A549 (cell line): Measurements from ENCODE around the gene RPL13. TPM values are rescaled to one million over a fixed set of nuclear protein-coding genes. Genes with fewer than 3 reads are reported as not detected.

Experiments used
- ATAC-seq, 2 experiments: fragments of 200-7000 bp in 1 of 2; fragments of >200 bp in 1 of 2; cut with Nextera tagmentation in 1 of 2; cut with Tn5 transposase in 1 of 2; 3 replicates each; pipeline versions ENCODE4 v1.8.0 to v1.9.1; 2018 to 2020; ENCODE audit warnings: mild to moderate bottlenecking in 1 of 2, moderate library complexity in 1 of 2
- CTCF ChIA-PET: fragments of 300-600 bp; sonication (Branson Sonifier 250); formaldehyde crosslinking; extraction: SDS; loops from one replicate; lab custom pipeline; 2021; ENCODE audit warnings: antibody characterized with exemption, inconsistent platforms; lab: Yijun Ruan, JAX
- POLR2A ChIA-PET: fragments of 350-600 bp; formaldehyde crosslinking; extraction: SDS; loops from one replicate; lab custom pipeline; 2021; ENCODE audit warnings: antibody characterized with exemption, inconsistent platforms; lab: Yijun Ruan, JAX
- DNase-seq, 2 experiments: peaks; one replicate each; pipeline versions ENCODE4 v3.0.0 to v3.0.0-alpha.2; 2011 to 2016; ENCODE audit warnings: low read depth in 1 of 2, low spot score in 1 of 2
- FAIRE-seq: peaks from 2 replicates; lab custom pipeline; 2011; peaks lifted over from hg19 to GRCh38; lab: Jason Lieb, UNC
- H3K27ac ChIP-seq, 2 experiments: fragments of >200 bp; sonication (Bioruptor Twin); formaldehyde crosslinking; 3 replicates each; pipeline ENCODE4 v1.5.1; 2016 to 2017
- H3K4me1 ChIP-seq: fragments of >200 bp; sonication (Bioruptor Twin); formaldehyde crosslinking; 3 replicates; pipeline ENCODE4 v1.6.1; 2016
- H3K4me2 ChIP-seq: fragments of >200 bp; sonication (Bioruptor Twin); formaldehyde crosslinking; 3 replicates; pipeline ENCODE4 v1.6.1; 2016
- H3K4me3 ChIP-seq: fragments of >200 bp; sonication (Bioruptor Twin); formaldehyde crosslinking; 3 replicates; pipeline ENCODE4 v1.5.1; 2016
- H3K9me3 ChIP-seq: fragments of >200 bp; sonication (Bioruptor Twin); formaldehyde crosslinking; 3 replicates; pipeline ENCODE4 v1.6.1; 2016
- BHLHE40 ChIP-seq: IDR thresholded peaks from 2 replicates; pipeline ENCODE4 v1.6.1; 2012; ENCODE audit warnings: low read depth, low read length, inconsistent platforms
- CBX8 ChIP-seq: fragments of 200-600 bp; sonication (generic); IDR thresholded peaks from 2 replicates; pipeline ENCODE4 v1.6.1; 2016
- CEBPB ChIP-seq, 2 experiments: fragments of >200 bp in 1 of 2; sonication (Bioruptor Twin) in 1 of 2; formaldehyde crosslinking in 1 of 2; IDR thresholded peaks; 2 replicates each; pipeline ENCODE4 v1.6.1; 2012 to 2016
- EHF ChIP-seq: fragments of 250-450 bp; sonication (Bioruptor Pico); IDR thresholded peaks from 2 replicates; pipeline ENCODE4 v1.5.0; 2020; ENCODE audit warnings: mild to moderate bottlenecking
- EHMT2 ChIP-seq: fragments of 200-600 bp; sonication (generic); IDR thresholded peaks from 2 replicates; pipeline ENCODE4 v1.6.1; 2016; ENCODE audit warnings: antibody characterized with exemption, low read depth, mild to moderate bottlenecking, moderate library complexity
- FOSL2 ChIP-seq, 2 experiments: fragments of 450-650 bp in 1 of 2; fragments of >200 bp in 1 of 2; sonication (Bioruptor Twin) in 1 of 2; formaldehyde crosslinking; IDR thresholded peaks; 2 replicates each; pipeline versions ENCODE4 v1.5.0 to v1.6.1; 2016 to 2020; ENCODE audit warnings: mild to moderate bottlenecking in 1 of 2, moderate library complexity in 1 of 2
- GATA3 ChIP-seq: IDR thresholded peaks from 2 replicates; pipeline ENCODE4 v1.6.1; 2012; ENCODE audit warnings: borderline replicate concordance
- HEYL ChIP-seq: fragments of 250-450 bp; sonication (Bioruptor Pico); IDR thresholded peaks from 2 replicates; pipeline ENCODE4 v1.8.0; 2021; ENCODE audit warnings: mild to moderate bottlenecking, moderate library complexity
- HOXA7 ChIP-seq: fragments of 250-450 bp; sonication (Bioruptor Pico); IDR thresholded peaks from 2 replicates; pipeline ENCODE4 v1.5.0; 2020; ENCODE audit warnings: mild to moderate bottlenecking, moderate library complexity
- JUNB ChIP-seq: fragments of >200 bp; sonication (Bioruptor Twin); formaldehyde crosslinking; IDR thresholded peaks from 2 replicates; pipeline ENCODE4 v1.6.1; 2016
- KDM1A ChIP-seq: fragments of 200-600 bp; sonication (generic); IDR thresholded peaks from 2 replicates; pipeline ENCODE4 v1.6.1; 2016; ENCODE audit warnings: low read depth, mild to moderate bottlenecking
- MAFK ChIP-seq: fragments of 450-650 bp; IDR thresholded peaks from 2 replicates; pipeline ENCODE4 v1.6.1; 2014; ENCODE audit not compliant: partially characterized antibody
- MAZ ChIP-seq: fragments of 150-350 bp; IDR thresholded peaks from 2 replicates; pipeline ENCODE4 v1.6.1; 2014; ENCODE audit warnings: antibody characterized with exemption, low read depth, low read length, borderline replicate concordance
- NFE2L2 ChIP-seq: fragments of 150-350 bp; conservative IDR thresholded peaks from 2 replicates; pipeline ENCODE4 v1.6.1; 2014; ENCODE audit warnings: low read length
- NPAS2 ChIP-seq: fragments of 250-450 bp; sonication (Bioruptor Pico); IDR thresholded peaks from 2 replicates; pipeline ENCODE4 v1.8.0; 2022; ENCODE audit warnings: mild to moderate bottlenecking, moderate library complexity, borderline replicate concordance
- POLR2A ChIP-seq: IDR thresholded peaks from 2 replicates; pipeline ENCODE4 v1.6.1; 2012; ENCODE audit warnings: mild to moderate bottlenecking, low read length
- POLR2AphosphoS2 ChIP-seq: conservative IDR thresholded peaks from 2 replicates; pipeline ENCODE4 v1.6.1; 2012; ENCODE audit warnings: low read length, improper control_type of control experiment, inconsistent platforms
- RAD21 ChIP-seq, 2 experiments: fragments of >200 bp in 1 of 2; sonication (Bioruptor Twin) in 1 of 2; formaldehyde crosslinking in 1 of 2; IDR thresholded peaks in 1 of 2; conservative IDR thresholded peaks in 1 of 2; 2 replicates in 1 of 2; 3 replicates in 1 of 2; pipeline ENCODE4 v1.6.1; 2012 to 2018; ENCODE audit warnings: inconsistent platforms in 1 of 2
- RARB ChIP-seq: fragments of 250-450 bp; sonication (Bioruptor Pico); IDR thresholded peaks from 2 replicates; pipeline ENCODE4 v1.8.0; 2021; ENCODE audit warnings: mild to moderate bottlenecking, moderate library complexity
- RNF2 ChIP-seq: fragments of 200-600 bp; sonication (generic); IDR thresholded peaks from 2 replicates; pipeline ENCODE4 v1.6.1; 2016; ENCODE audit warnings: low read depth, mild to moderate bottlenecking, antibody characterized with exemption, moderate library complexity, borderline replicate concordance
- SREBF2 ChIP-seq: fragments of 450-650 bp; IDR thresholded peaks from 2 replicates; pipeline ENCODE4 v1.6.1; 2014; ENCODE audit warnings: mild to moderate bottlenecking, moderate library complexity
- TFCP2L1 ChIP-seq: fragments of 250-450 bp; sonication (Bioruptor Pico); IDR thresholded peaks from 2 replicates; pipeline ENCODE4 v1.5.0; 2021; ENCODE audit warnings: mild to moderate bottlenecking
- ZC3H11A ChIP-seq: fragments of 450-650 bp; IDR thresholded peaks from 2 replicates; pipeline ENCODE4 v1.6.1; 2014; ENCODE audit warnings: antibody characterized with exemption, mild to moderate bottlenecking
- ZNF302 ChIP-seq: fragments of 250-450 bp; sonication (Bioruptor Pico); IDR thresholded peaks from 2 replicates; pipeline ENCODE4 v1.9.0; 2021; ENCODE audit warnings: inconsistent platforms, mild to moderate bottlenecking, moderate library complexity
- WGBS: methylation state at CpG from one replicate; pipeline ENCODE4 v1.1.6; 2017; ENCODE audit errors: missing lambda C conversion rate; 5-methylcytosine and 5-hydroxymethylcytosine counted together
- polyA plus RNA-seq, 4 experiments: library from polyadenylated mRNA; depleted of rRNA in 3 of 4; stranded (reverse); fragments of >200 nt; fragmentation: RNase III in 1 of 4; extraction: RNeasy Plus Mini Kit Qiagen cat#74134 plus additional on column Dnase treatment in 1 of 4; gene quantifications; 2 replicates in 3 of 4; 3 replicates in 1 of 4; pipeline ENCODE4 v1.2.3, GENCODE V29; 2011 to 2017
- TF ChIP-seq, protein P1 (sequence below): fragments of >200 bp; sonication (Bioruptor Twin); formaldehyde crosslinking; IDR thresholded peaks from 2 replicates; pipeline ENCODE4 v1.6.1; 2016
- TF ChIP-seq, protein P2 (sequence below): fragments of >200 bp; sonication (Bioruptor Twin); formaldehyde crosslinking; IDR thresholded peaks from 3 replicates; pipeline ENCODE4 v1.5.1; 2016
- TF ChIP-seq, protein P3 (sequence below): IDR thresholded peaks from 2 replicates; pipeline ENCODE4 v1.6.1; 2012; ENCODE audit warnings: low read depth, borderline replicate concordance
- TF ChIP-seq, protein P4 (sequence below): fragments of 150-350 bp; IDR thresholded peaks from 2 replicates; pipeline ENCODE4 v1.6.1; 2014; ENCODE audit warnings: low read depth, mild to moderate bottlenecking, low read length
- TF ChIP-seq, protein P5 (sequence below): fragments of >200 bp; sonication (Bioruptor Twin); formaldehyde crosslinking; IDR thresholded peaks from 3 replicates; pipeline ENCODE4 v1.6.1; 2016

The RPL13 gene
- polyA plus RNA-seq, 2 of the 4 experiments (the other 2 are of a cell fraction): 2,911 to 3,044 TPM

DNA sequence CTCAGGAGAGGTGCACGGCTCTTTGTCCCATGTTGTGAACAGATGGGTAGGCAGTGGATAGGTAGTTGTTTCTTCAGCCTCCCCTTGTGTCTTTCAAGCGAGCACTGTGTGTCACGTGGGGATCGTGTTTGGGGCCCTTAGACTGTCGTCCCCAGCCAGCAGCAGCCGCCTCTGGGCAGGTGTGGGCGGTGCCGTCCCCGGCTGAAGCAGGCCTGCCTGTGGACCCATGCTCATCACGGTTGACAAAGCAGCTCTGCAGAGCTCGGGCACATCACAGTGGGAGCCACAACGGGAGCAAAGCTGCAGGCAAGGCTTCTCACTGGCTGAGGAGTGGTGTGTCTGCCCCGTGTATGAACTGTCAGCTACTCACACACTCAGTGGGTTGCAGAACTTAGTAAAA lies 4.7 kb upstream of the RPL13 start:
- Histone ChIP-seq H3K9me3 (no peaks in the 10 kb centered on the region), H3K27ac (no peak overlapping the region), H3K4me3 (no peak overlapping the region), H3K4me1 (peaks cover 18% of the 10 kb centered on the region), H3K4me2 (no peak overlapping the region)
- 88% methylated on average over 11 of the region's 13 CpGs for WGBS
- ATAC-seq: no peak
- no peak for FAIRE-seq
- no peak for DNase-seq
- POLR2A ChIA-PET: no interaction called here
- no peak for TF ChIP-seq EHMT2
- no peak for TF ChIP-seq POLR2A
- TF ChIP-seq, protein P1, sequence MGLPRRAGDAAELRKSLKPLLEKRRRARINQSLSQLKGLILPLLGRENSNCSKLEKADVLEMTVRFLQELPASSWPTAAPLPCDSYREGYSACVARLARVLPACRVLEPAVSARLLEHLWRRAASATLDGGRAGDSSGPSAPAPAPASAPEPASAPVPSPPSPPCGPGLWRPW: no peak
- no peak for TF ChIP-seq CBX8
- TF ChIP-seq MAZ: no peak
- TF ChIP-seq CEBPB (IDR thresholded peaks at IDR 0.05): no peak
- no peak for TF ChIP-seq JUNB
- TF ChIP-seq GATA3: no peak
- TF ChIP-seq EHF (CRISPR knock-in tag): no peak
- TF ChIP-seq, protein P2, sequence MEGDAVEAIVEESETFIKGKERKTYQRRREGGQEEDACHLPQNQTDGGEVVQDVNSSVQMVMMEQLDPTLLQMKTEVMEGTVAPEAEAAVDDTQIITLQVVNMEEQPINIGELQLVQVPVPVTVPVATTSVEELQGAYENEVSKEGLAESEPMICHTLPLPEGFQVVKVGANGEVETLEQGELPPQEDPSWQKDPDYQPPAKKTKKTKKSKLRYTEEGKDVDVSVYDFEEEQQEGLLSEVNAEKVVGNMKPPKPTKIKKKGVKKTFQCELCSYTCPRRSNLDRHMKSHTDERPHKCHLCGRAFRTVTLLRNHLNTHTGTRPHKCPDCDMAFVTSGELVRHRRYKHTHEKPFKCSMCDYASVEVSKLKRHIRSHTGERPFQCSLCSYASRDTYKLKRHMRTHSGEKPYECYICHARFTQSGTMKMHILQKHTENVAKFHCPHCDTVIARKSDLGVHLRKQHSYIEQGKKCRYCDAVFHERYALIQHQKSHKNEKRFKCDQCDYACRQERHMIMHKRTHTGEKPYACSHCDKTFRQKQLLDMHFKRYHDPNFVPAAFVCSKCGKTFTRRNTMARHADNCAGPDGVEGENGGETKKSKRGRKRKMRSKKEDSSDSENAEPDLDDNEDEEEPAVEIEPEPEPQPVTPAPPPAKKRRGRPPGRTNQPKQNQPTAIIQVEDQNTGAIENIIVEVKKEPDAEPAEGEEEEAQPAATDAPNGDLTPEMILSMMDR: no peak
- TF ChIP-seq POLR2AphosphoS2: no peak
- TF ChIP-seq SREBF2: no peak
- no peak for TF ChIP-seq ZNF302 (CRISPR knock-in tag)
- TF ChIP-seq NPAS2: no peak
- TF ChIP-seq RARB: no peak
- no peak for TF ChIP-seq TFCP2L1 (CRISPR knock-in tag)
- TF ChIP-seq NFE2L2: no peak
- TF ChIP-seq, protein P3, sequence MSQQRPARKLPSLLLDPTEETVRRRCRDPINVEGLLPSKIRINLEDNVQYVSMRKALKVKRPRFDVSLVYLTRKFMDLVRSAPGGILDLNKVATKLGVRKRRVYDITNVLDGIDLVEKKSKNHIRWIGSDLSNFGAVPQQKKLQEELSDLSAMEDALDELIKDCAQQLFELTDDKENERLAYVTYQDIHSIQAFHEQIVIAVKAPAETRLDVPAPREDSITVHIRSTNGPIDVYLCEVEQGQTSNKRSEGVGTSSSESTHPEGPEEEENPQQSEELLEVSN: no peak
- no peak for TF ChIP-seq ZC3H11A
- CTCF ChIA-PET: interaction anchor here (1.3 to 4.7 kb wide), 2 partner anchors 8 to 60 kb away, joined by 3 to 41 read pairs; no protein-coding TSS in a partner anchor

DNA sequence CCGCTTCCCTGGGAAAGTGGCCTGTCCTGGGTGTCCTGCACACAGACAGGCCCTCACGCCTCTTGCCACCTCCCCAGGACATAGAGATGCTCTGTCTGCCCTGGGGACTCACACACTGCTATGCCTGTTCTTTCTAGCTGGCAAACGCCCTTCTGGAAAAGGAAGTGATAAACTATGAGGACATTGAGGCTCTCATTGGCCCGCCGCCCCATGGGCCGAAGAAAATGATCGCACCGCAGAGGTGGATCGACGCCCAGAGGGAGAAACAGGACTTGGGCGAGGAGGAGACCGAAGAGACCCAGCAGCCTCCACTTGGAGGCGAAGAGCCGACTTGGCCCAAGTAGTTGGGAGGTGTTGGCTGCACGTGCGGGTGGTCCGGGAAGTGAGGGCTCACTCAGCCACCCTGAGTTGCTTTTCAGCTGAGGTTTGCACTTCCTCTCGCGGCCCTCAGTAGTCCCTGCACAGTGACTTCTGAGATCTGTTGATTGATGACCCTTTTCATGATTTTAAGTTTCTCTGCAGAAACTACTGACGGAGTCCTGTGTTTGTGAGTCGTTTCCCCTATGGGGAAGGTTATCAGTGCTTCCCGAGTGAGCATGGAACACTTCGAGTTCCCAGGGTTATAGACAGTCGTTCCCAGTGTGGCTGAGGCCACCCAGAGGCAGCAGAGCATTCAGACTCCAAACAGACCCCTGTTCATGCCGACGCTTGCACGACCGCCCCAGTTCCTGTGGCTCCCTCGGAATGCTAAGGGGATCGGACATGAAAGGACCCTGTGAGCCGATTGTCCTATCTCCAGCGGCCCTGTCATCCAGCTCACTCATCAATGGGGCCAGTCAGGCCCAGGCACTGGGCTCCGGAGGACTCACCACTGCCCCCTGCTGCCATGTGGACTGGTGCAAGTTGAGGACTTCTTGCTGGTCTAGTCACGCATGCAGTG lies 3.5 kb upstream of the RPL13 start:
- Histone ChIP-seq H3K27ac (no peak overlapping the region), H3K4me1 (peaks cover 18% of the 10 kb centered on the region), H3K4me3 (no peak overlapping the region), H3K9me3 (no peaks in the 10 kb centered on the region), H3K4me2 (no peak overlapping the region)
- POLR2A ChIA-PET: interaction anchor here (1.0 kb wide), 1 partner anchor 49 kb away, joined by 3 read pairs; the partner anchor contains the start of gene SPG7
- FAIRE-seq (no peak), DNase-seq (peak; percentile 78 to 86), ATAC-seq (peak; percentile 68 to 70)
- 72% methylated on average over 34 of the region's 34 CpGs for WGBS
- CTCF ChIA-PET: interaction anchor here (0.7 to 4.7 kb wide), 21 partner anchors 9 to 341 kb away, joined by 3 to 41 read pairs (median 4); partner anchors contain the start of gene SPG7
- TF ChIP-seq FOSL2 (IDR thresholded peaks at IDR 0.05) (no peak), FOSL2 (CRISPR knock-in tag; IDR thresholded peaks at IDR 0.05) (0 out of 2 replicates have a peak, but pooled peaks have one; percentile 7), RAD21 (conservative IDR thresholded peaks at IDR 0.05 in 1 of 2, IDR thresholded peaks at IDR 0.05 in 1 of 2) (peak; percentile 47 to 60), KDM1A (no peak), MAFK (peak; percentile 0), BHLHE40 (no peak), HEYL (CRISPR knock-in tag) (no peak), RNF2 (no peak), HOXA7 (CRISPR knock-in tag) (no peak), POLR2AphosphoS2 (no peak), CBX8 (no peak), NFE2L2 (no peak)
- TF ChIP-seq, protein P2: peak; percentile 77
- TF ChIP-seq, protein P4, sequence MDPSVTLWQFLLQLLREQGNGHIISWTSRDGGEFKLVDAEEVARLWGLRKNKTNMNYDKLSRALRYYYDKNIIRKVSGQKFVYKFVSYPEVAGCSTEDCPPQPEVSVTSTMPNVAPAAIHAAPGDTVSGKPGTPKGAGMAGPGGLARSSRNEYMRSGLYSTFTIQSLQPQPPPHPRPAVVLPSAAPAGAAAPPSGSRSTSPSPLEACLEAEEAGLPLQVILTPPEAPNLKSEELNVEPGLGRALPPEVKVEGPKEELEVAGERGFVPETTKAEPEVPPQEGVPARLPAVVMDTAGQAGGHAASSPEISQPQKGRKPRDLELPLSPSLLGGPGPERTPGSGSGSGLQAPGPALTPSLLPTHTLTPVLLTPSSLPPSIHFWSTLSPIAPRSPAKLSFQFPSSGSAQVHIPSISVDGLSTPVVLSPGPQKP: no peak
- TF ChIP-seq, protein P1: no peak
- TF ChIP-seq, protein P5, sequence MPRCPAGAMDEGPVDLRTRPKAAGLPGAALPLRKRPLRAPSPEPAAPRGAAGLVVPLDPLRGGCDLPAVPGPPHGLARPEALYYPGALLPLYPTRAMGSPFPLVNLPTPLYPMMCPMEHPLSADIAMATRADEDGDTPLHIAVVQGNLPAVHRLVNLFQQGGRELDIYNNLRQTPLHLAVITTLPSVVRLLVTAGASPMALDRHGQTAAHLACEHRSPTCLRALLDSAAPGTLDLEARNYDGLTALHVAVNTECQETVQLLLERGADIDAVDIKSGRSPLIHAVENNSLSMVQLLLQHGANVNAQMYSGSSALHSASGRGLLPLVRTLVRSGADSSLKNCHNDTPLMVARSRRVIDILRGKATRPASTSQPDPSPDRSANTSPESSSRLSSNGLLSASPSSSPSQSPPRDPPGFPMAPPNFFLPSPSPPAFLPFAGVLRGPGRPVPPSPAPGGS: no peak
